Measurements from ENCODE around the gene DCST2. TPM values are rescaled to one million over a fixed set of nuclear protein-coding genes. Genes with fewer than 3 reads are reported as not detected.

Gene DCST2
- total RNA-seq, 4 donors from 2014 or later = 0.35 to 0.54 TPM; not detected in 2

- peaks cover 0 to 36% of the 10 kb centered on the region in 2 donors for H3K36me3 ChIP-seq
- TF ChIP-seq EP300 (IDR thresholded peaks at IDR 0.05) (no peak), POLR2AphosphoS5 (IDR thresholded peaks at IDR 0.05) (no peak), CTCF (IDR thresholded peaks at IDR 0.05) (no peak), POLR2A (IDR thresholded peaks at IDR 0.05) (no peak)
- H3K9me3 ChIP-seq = no peaks in the 10 kb centered on the region
- 60 to 73% methylated on average over 2 to 3 of the region's 3 CpGs for WGBS, 2 donors (ENCODE audit: low coverage in 1 of 2)
- no peak overlapping the region for H3K4me3 ChIP-seq
- peaks cover 2 to 29% (median 8%) of the 10 kb centered on the region in 3 donors for H3K4me1 ChIP-seq
- no peak overlapping the region for H3K27ac ChIP-seq
- H3K27me3 ChIP-seq = no peaks in the 10 kb centered on the region
- no peak for ATAC-seq
Measured at GRCh38 chr1:154994591-154994990, 39.0 kb downstream of the DCST2 start.

GRCh38 chr1:154994269-154994587, 39.4 kb downstream of the DCST2 start:
- H3K36me3 ChIP-seq = peaks cover 0 to 39% of the 10 kb centered on the region in 2 donors
- no peak overlapping the region for H3K4me3 ChIP-seq
- no peak overlapping the region for H3K27ac ChIP-seq
- ATAC-seq = no peak
- H3K4me1 ChIP-seq = peaks cover 0 to 29% (median 4%) of the 10 kb centered on the region in 3 donors
- no peaks in the 10 kb centered on the region for H3K27me3 ChIP-seq
- no peaks in the 10 kb centered on the region for H3K9me3 ChIP-seq
- no peak for TF ChIP-seq EP300 (IDR thresholded peaks at IDR 0.05)
- no peak for TF ChIP-seq POLR2A (IDR thresholded peaks at IDR 0.05)
- TF ChIP-seq CTCF (IDR thresholded peaks at IDR 0.05) = no peak
- no peak for TF ChIP-seq POLR2AphosphoS5 (IDR thresholded peaks at IDR 0.05)
- 67 to 70% methylated on average over 1 of the region's 1 CpG for WGBS, 2 donors (ENCODE audit: low coverage in 1 of 2)

- Histone ChIP-seq H3K9me3 (no peaks in the 10 kb centered on the region), H3K4me1 (peaks cover 0 to 28% (median under 1%) of the 10 kb centered on the region in 3 donors), H3K36me3 (peaks cover 0 to 44% of the 10 kb centered on the region in 2 donors), H3K27ac (no peak within 1 kb of the TSS), H3K27me3 (no peaks in the 10 kb centered on the region), H3K4me3 (no peak within 1 kb of the TSS)
- no CpG with 5 or more reads among the region's 8 CpGs for WGBS, 2 donors (ENCODE audit: low coverage in 1 of 2)
- TF ChIP-seq EP300 (IDR thresholded peaks at IDR 0.05) (no peak), POLR2A (IDR thresholded peaks at IDR 0.05) (no peak), POLR2AphosphoS5 (IDR thresholded peaks at IDR 0.05) (no peak), CTCF (IDR thresholded peaks at IDR 0.05) (no peak)
- ATAC-seq = no peak
Measured at GRCh38 chr1:154993572-154994268, 39.9 kb downstream of the DCST2 start, which contains the start of gene LENEP. TSS of gene LENEP (plus strand) at chr1:154993586. CDS start at chr1:154993608, 22 bp downstream.

- TF ChIP-seq CTCF (IDR thresholded peaks at IDR 0.05) (no peak), EP300 (IDR thresholded peaks at IDR 0.05) (no peak), POLR2A (IDR thresholded peaks at IDR 0.05) (no peak), POLR2AphosphoS5 (IDR thresholded peaks at IDR 0.05) (no peak)
- peaks cover 0 to 29% (median 0%) of the 10 kb centered on the region in 3 donors for H3K4me1 ChIP-seq
- no peak overlapping the region for H3K27ac ChIP-seq
- WGBS, 2 donors (ENCODE audit: low coverage in 1 of 2) = 83% methylated on average over 4 of the region's 14 CpGs; no CpG with 5 or more reads in 1 of the 2 donors
- no peak overlapping the region for H3K4me3 ChIP-seq
- no peaks in the 10 kb centered on the region for H3K27me3 ChIP-seq
- peaks cover 0 to 52% of the 10 kb centered on the region in 2 donors for H3K36me3 ChIP-seq
- no peaks in the 10 kb centered on the region for H3K9me3 ChIP-seq
- ATAC-seq = no peak
Measured at GRCh38 chr1:154992721-154993571, 40.6 kb downstream of the DCST2 start.
